Hepatocyte (in vitro differentiated cells): Measurements from ENCODE around the gene FCRLB. TPM values are rescaled to one million over a fixed set of nuclear protein-coding genes. Genes with fewer than 3 reads are reported as not detected.

Source experiments
- DNase-seq: peaks from one replicate; pipeline ENCODE4 v3.0.0-alpha.2; 2016; ENCODE audit warnings: low spot score
- H2AFZ ChIP-seq: fragments of 200-600 bp; sonication (generic); 2 replicates; pipeline ENCODE4 v1.6.0; 2016; ENCODE audit warnings: antibody characterized with exemption, mild to moderate bottlenecking
- H3K27ac ChIP-seq: fragments of 200-600 bp; sonication (generic); 2 replicates; pipeline ENCODE4 v1.5.1; 2016; ENCODE audit warnings: mild to moderate bottlenecking
- H3K27me3 ChIP-seq: fragments of 200-600 bp; sonication (generic); 2 replicates; pipeline ENCODE4 v1.6.1; 2016
- H3K36me3 ChIP-seq: fragments of 200-600 bp; sonication (generic); replicated peaks from 2 replicates; pipeline ENCODE4 v1.5.1; 2016; ENCODE audit warnings: low read depth; ENCODE audit not compliant: insufficient read depth
- H3K4me1 ChIP-seq: fragments of 200-600 bp; sonication (generic); 2 replicates; pipeline ENCODE4 v1.5.1; 2016; ENCODE audit warnings: mild to moderate bottlenecking, moderate library complexity; ENCODE audit not compliant: insufficient read depth
- H3K4me2 ChIP-seq: fragments of 200-600 bp; sonication (generic); 2 replicates; pipeline ENCODE4 v1.6.0; 2016
- H3K4me3 ChIP-seq: fragments of 200-600 bp; sonication (generic); 2 replicates; pipeline ENCODE4 v1.5.1; 2016; ENCODE audit warnings: mild to moderate bottlenecking
- H3K79me2 ChIP-seq: fragments of 200-600 bp; sonication (generic); 2 replicates; pipeline ENCODE4 v1.6.0; 2017; ENCODE audit warnings: mild to moderate bottlenecking
- H3K9me2 ChIP-seq: fragments of 200-600 bp; sonication (generic); replicated peaks from 2 replicates; pipeline ENCODE4 v1.6.0; 2017; ENCODE audit warnings: mild to moderate bottlenecking; ENCODE audit not compliant: insufficient read depth
- H3K9me3 ChIP-seq: fragments of 200-600 bp; sonication (generic); 2 replicates; pipeline ENCODE4 v1.5.1; 2016; ENCODE audit warnings: low read depth, mild to moderate bottlenecking
- H4K20me1 ChIP-seq: fragments of 200-600 bp; sonication (generic); 2 replicates; pipeline ENCODE4 v1.6.0; 2016; ENCODE audit warnings: mild to moderate bottlenecking; ENCODE audit not compliant: insufficient read depth, poor library complexity, severe bottlenecking
- EZH2 ChIP-seq: fragments of 200-600 bp; sonication (generic); IDR thresholded peaks from 2 replicates; pipeline ENCODE4 v1.6.1; 2016; ENCODE audit warnings: antibody characterized with exemption, mild to moderate bottlenecking, borderline replicate concordance
- EZH2phosphoT487 ChIP-seq: fragments of 200-600 bp; sonication (generic); IDR thresholded peaks from one replicate; pipeline ENCODE4 v1.6.1; 2018; ENCODE audit warnings: antibody characterized with exemption, mild to moderate bottlenecking, low read depth, moderate library complexity; ENCODE audit not compliant: unreplicated experiment, severe bottlenecking
- WGBS: methylation state at CpG from one replicate; pipeline ENCODE4 v1.1.6; 2016; ENCODE audit warnings: low lambda C conversion rate; ENCODE audit errors: missing lambda C conversion rate; 5-methylcytosine and 5-hydroxymethylcytosine counted together
- polyA plus RNA-seq: library from polyadenylated mRNA; unstranded; fragments of >200 nt; fragmentation: Nextera tagmentation; extraction: Ambion mirVana; gene quantifications from 2 replicates; pipeline ENCODE4 v1.2.1, GENCODE V29; 2016
- total RNA-seq: library from RNA; depleted of rRNA; stranded (reverse); fragments of >200 nt; gene quantifications from 2 replicates; pipeline ENCODE4 v1.2.3, GENCODE V29; 2014
- TF ChIP-seq, protein P1 (sequence below): fragments of 200-600 bp; sonication (generic); IDR thresholded peaks from 2 replicates; pipeline ENCODE4 v1.5.1; 2016; ENCODE audit warnings: antibody characterized with exemption, mild to moderate bottlenecking; ENCODE audit not compliant: poor library complexity

FCRLB gene
- total and polyA plus RNA-seq, 2 experiments from 2014 or later: 0.23 to 1.5 TPM

DNA sequence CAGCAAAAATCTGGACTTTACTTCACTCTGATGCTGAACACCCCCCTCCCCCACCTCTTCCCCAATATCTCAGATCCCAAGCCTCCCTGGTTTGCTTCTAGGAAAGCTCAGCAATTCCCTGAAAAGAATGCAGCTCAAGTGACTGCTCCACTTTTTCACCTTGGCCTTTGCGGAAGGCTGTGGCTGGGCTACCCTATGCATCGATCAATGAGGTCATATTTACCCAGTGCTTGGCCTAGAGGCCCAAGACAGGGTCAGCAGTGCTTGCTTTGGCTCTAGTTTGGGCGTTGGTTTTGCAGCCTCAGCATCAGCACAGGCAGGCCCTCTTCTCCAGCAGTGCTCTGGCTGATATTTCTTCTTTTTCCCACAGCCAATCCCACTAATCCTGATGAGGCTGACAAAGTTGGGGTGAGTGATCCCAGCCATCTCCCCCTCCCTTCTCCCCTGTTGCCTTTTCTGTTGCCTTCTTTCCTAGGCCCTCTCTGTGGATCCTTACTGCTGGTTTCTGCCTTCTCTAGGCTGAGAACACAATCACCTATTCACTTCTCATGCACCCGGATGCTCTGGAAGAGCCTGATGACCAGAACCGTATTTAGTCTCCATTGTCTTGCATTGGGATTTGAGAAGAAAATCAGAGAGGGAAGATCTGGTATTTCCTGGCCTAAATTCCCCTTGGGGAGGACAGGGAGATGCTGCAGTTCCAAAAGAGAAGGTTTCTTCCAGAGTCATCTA is 44.2 kb upstream of the FCRLB start:
- Histone ChIP-seq H3K4me2 (no peak overlapping the region), H4K20me1 (no peaks in the 10 kb centered on the region), H3K79me2 (no peaks in the 10 kb centered on the region), H3K4me3 (no peak overlapping the region), H3K27ac (no peak overlapping the region), H3K27me3 (peaks cover 5% of the 10 kb centered on the region), H3K9me2 (no peaks in the 10 kb centered on the region), H3K9me3 (no peaks in the 10 kb centered on the region), H3K36me3 (no peaks in the 10 kb centered on the region), H2AFZ (no peak overlapping the region), H3K4me1 (no peaks in the 10 kb centered on the region)
- TF ChIP-seq EZH2 (no peak), EZH2phosphoT487 (no peak)
- TF ChIP-seq, protein P1, sequence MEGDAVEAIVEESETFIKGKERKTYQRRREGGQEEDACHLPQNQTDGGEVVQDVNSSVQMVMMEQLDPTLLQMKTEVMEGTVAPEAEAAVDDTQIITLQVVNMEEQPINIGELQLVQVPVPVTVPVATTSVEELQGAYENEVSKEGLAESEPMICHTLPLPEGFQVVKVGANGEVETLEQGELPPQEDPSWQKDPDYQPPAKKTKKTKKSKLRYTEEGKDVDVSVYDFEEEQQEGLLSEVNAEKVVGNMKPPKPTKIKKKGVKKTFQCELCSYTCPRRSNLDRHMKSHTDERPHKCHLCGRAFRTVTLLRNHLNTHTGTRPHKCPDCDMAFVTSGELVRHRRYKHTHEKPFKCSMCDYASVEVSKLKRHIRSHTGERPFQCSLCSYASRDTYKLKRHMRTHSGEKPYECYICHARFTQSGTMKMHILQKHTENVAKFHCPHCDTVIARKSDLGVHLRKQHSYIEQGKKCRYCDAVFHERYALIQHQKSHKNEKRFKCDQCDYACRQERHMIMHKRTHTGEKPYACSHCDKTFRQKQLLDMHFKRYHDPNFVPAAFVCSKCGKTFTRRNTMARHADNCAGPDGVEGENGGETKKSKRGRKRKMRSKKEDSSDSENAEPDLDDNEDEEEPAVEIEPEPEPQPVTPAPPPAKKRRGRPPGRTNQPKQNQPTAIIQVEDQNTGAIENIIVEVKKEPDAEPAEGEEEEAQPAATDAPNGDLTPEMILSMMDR: no peak
- WGBS: 61% methylated on average over 5 of the region's 5 CpGs
- DNase-seq: no peak

DNA sequence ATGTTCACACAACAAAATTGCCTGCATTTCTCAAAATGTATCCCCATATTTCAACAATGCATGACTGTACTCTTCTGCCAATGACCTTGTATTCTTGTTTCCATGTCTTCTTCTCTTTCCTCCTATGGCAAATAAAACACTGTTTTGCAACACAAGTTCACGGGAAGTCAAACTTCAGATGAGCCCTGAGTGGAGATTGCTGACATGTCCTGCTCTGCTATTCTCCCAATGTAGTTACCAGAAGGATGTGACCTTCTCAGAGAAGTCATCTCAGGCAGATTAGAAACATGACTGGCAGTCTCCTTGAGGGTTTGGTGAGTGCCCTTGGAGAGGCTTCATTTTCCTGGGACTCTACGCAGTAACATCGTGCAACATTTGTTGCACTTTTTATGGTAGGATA is 42.8 kb upstream of the FCRLB start:
- no peaks in the 10 kb centered on the region for H3K9me2 ChIP-seq
- H4K20me1 ChIP-seq: no peaks in the 10 kb centered on the region
- H3K27me3 ChIP-seq: peaks cover 5% of the 10 kb centered on the region
- no peak overlapping the region for H3K4me2 ChIP-seq
- TF ChIP-seq EZH2: no peak
- no peak for TF ChIP-seq EZH2phosphoT487
- TF ChIP-seq, protein P1: no peak
- no peaks in the 10 kb centered on the region for H3K79me2 ChIP-seq
- H3K9me3 ChIP-seq: no peaks in the 10 kb centered on the region
- H3K4me3 ChIP-seq: no peak overlapping the region
- H3K27ac ChIP-seq: no peak overlapping the region
- no peaks in the 10 kb centered on the region for H3K36me3 ChIP-seq
- no peaks in the 10 kb centered on the region for H3K4me1 ChIP-seq
- DNase-seq: no peak
- 87% methylated on average over 3 of the region's 3 CpGs for WGBS
- H2AFZ ChIP-seq: no peak overlapping the region

DNA sequence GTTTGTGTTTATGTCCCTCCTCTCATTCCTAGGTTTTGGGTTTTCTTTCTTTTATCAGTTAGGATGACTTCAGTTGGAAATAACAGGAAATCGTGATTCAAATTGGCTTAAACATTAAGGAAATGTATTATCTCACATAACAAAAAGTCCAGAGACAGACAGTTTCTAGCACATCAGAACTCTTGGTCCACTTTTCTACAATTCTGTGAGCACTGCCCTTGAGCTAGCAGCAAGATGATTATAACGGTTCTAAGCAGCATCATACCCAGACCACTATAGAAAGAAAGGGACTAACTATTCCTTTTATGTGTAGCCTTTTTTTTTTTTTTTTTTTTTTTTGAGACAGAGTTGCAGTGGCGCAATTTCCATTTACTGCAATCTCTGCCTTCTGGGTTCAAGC is 39.5 kb upstream of the FCRLB start:
- H3K36me3 ChIP-seq: no peaks in the 10 kb centered on the region
- H3K9me2 ChIP-seq: no peaks in the 10 kb centered on the region
- H3K27me3 ChIP-seq: peaks cover 5% of the 10 kb centered on the region
- no peak overlapping the region for H3K4me2 ChIP-seq
- no peak for DNase-seq
- H3K9me3 ChIP-seq: no peaks in the 10 kb centered on the region
- no peak overlapping the region for H3K27ac ChIP-seq
- H4K20me1 ChIP-seq: no peaks in the 10 kb centered on the region
- H2AFZ ChIP-seq: no peak overlapping the region
- TF ChIP-seq, protein P1: no peak
- TF ChIP-seq EZH2phosphoT487 (no peak), EZH2 (no peak)
- no peaks in the 10 kb centered on the region for H3K79me2 ChIP-seq
- no peaks in the 10 kb centered on the region for H3K4me1 ChIP-seq
- 92% methylated on average over 3 of the region's 3 CpGs for WGBS
- H3K4me3 ChIP-seq: no peak overlapping the region

DNA sequence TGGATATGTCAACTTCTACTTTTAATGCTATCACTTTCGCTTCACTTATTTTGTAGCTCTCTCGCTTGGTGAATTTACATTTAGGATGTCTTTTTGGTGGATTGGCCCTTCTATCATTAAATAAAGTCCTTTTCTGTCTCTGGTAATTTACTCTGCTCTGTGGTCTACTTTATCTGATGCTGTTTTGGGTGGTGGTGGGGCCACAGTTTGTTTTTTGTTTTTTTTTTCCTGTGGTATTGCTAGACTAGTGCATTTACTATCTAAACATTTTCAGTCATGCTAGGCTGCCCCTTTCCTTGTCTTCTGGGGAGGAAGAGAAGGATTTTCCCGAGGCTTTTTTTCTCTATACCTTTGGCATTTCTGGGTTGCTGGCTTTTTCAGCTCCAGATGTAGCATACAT is 32.4 kb upstream of the FCRLB start:
- WGBS: 78% methylated on average over 3 of the region's 3 CpGs
- H3K9me3 ChIP-seq: no peaks in the 10 kb centered on the region
- no peak overlapping the region for H3K4me2 ChIP-seq
- no peaks in the 10 kb centered on the region for H3K79me2 ChIP-seq
- H2AFZ ChIP-seq: no peak overlapping the region
- DNase-seq: no peak
- H3K27ac ChIP-seq: no peak overlapping the region
- TF ChIP-seq, protein P1: no peak
- TF ChIP-seq EZH2phosphoT487: no peak
- TF ChIP-seq EZH2: no peak
- H3K4me3 ChIP-seq: no peak overlapping the region
- no peaks in the 10 kb centered on the region for H4K20me1 ChIP-seq
- no peaks in the 10 kb centered on the region for H3K9me2 ChIP-seq
- peaks cover 2% of the 10 kb centered on the region for H3K27me3 ChIP-seq
- H3K36me3 ChIP-seq: no peaks in the 10 kb centered on the region
- no peaks in the 10 kb centered on the region for H3K4me1 ChIP-seq
